HEK293T (cell line): ENCODE measurements around the gene NAV2.

Source experiments
- ARNT ChIP-seq: fragments of 450-650 bp; IDR thresholded peaks from 2 replicates; pipeline ENCODE4 v1.6.1; 2017; ENCODE audit warnings: mild to moderate bottlenecking
- BHLHE40 ChIP-seq: fragments of 450-650 bp; IDR thresholded peaks from 2 replicates; pipeline ENCODE4 v1.6.1; 2016; ENCODE audit warnings: mild to moderate bottlenecking, moderate library complexity, borderline replicate concordance
- ELF4 ChIP-seq: fragments of 450-650 bp; IDR thresholded peaks from 2 replicates; pipeline ENCODE4 v1.6.1; 2017; ENCODE audit warnings: antibody characterized with exemption
- FOXA1 ChIP-seq: fragments of 450-650 bp; IDR thresholded peaks from 2 replicates; pipeline ENCODE4 v1.6.1; 2016; ENCODE audit warnings: mild to moderate bottlenecking
- FOXK2 ChIP-seq: fragments of 450-650 bp; IDR thresholded peaks from 2 replicates; pipeline ENCODE4 v1.6.1; 2016; ENCODE audit warnings: mild to moderate bottlenecking
- FOXM1 ChIP-seq: fragments of 450-650 bp; IDR thresholded peaks from 2 replicates; pipeline ENCODE4 v1.6.1; 2017; ENCODE audit warnings: mild to moderate bottlenecking, borderline replicate concordance
- L3MBTL2 ChIP-seq: fragments of 450-650 bp; conservative IDR thresholded peaks from 2 replicates; pipeline ENCODE4 v1.6.1; 2016; ENCODE audit warnings: mild to moderate bottlenecking
- NFRKB ChIP-seq: fragments of 450-650 bp; IDR thresholded peaks from 2 replicates; pipeline ENCODE4 v1.6.1; 2016; ENCODE audit warnings: mild to moderate bottlenecking, moderate library complexity
- SP1 ChIP-seq: fragments of 450-650 bp; IDR thresholded peaks from 2 replicates; pipeline ENCODE4 v1.6.1; 2017
- SUZ12 ChIP-seq: fragments of 450-650 bp; IDR thresholded peaks from 2 replicates; pipeline ENCODE4 v1.6.1; 2016; ENCODE audit warnings: mild to moderate bottlenecking
- ZNF384 ChIP-seq: fragments of 450-650 bp; IDR thresholded peaks from 2 replicates; pipeline ENCODE4 v1.6.1; 2016
- TF ChIP-seq, protein P1 (sequence below): fragments of 450-650 bp; IDR thresholded peaks from 2 replicates; pipeline ENCODE4 v1.6.1; 2016

DNA sequence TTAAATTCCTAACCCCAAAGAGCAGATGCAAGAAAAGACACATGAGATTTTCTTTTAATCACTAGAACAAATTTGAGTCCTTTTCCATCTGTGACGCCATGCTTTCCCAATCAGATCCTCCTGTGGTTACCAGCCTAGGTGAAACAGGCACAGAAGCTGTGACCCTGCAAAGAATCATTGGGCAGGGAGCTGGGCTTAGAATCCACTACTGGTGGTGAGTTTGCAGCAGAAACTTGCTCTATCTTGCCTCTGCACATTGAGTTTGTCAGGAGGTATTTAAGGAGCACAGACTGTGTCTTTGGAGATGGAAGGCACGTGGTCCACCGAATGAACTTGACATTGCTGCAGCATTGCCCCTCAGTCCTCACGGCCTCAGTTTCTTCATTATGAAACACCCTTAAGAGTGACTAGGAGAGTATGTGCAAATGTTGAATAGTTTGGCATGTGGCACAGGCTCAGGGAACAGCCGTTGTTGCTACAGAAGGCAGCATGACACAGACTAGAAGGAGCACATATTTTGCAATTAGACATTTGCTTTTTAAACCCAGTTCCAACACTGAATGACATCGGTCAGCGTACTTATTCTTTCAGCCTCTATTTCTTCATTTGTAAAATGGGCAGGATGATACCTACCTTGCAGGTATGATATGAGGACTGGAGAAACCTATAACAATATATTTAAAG, 320.1 kb downstream of the NAV2 start:
- TF ChIP-seq FOXM1, result no peak
- TF ChIP-seq SUZ12, result no peak
- TF ChIP-seq L3MBTL2, result no peak
- TF ChIP-seq ZNF384, result no peak
- no peak for TF ChIP-seq ELF4
- TF ChIP-seq FOXA1, result no peak
- no peak for TF ChIP-seq NFRKB
- no peak for TF ChIP-seq BHLHE40
- TF ChIP-seq, protein P1, sequence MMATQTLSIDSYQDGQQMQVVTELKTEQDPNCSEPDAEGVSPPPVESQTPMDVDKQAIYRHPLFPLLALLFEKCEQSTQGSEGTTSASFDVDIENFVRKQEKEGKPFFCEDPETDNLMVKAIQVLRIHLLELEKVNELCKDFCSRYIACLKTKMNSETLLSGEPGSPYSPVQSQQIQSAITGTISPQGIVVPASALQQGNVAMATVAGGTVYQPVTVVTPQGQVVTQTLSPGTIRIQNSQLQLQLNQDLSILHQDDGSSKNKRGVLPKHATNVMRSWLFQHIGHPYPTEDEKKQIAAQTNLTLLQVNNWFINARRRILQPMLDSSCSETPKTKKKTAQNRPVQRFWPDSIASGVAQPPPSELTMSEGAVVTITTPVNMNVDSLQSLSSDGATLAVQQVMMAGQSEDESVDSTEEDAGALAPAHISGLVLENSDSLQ, result no peak
- no peak for TF ChIP-seq SP1
- TF ChIP-seq FOXK2, result no peak
- TF ChIP-seq ARNT, result no peak
